CD14-positive monocyte (primary cell): ENCODE results near the gene KAZN. TPM values are rescaled to one million over a fixed set of nuclear protein-coding genes. Genes with fewer than 3 reads are reported as not detected.

Experiments used
- DNase-seq, 3 donors: peaks; one replicate each; pipeline ENCODE4 v3.0.0-alpha.2; 2011 to 2022
- H2AFZ ChIP-seq: 2 replicates; pipeline ENCODE4 v1.6.0; 2012; ENCODE audit warnings: mild to moderate bottlenecking, low read depth, low read length, inconsistent platforms; ENCODE audit not compliant: insufficient read depth, poor library complexity, severe bottlenecking
- H3K27ac ChIP-seq, 2 donors: 1 replicate in 1 of 2; 2 replicates in 1 of 2; pipeline ENCODE4 v1.5.1; 2012 to 2013; ENCODE audit warnings: low read length in 2 of 2, control low read depth in 1 of 2, inconsistent platforms in 1 of 2, low read depth in 1 of 2, mild to moderate bottlenecking in 1 of 2
- H3K27me3 ChIP-seq, 2 donors: one replicate each; pipeline versions ENCODE4 v1.6.0 to v1.6.1; 2011 to 2013; ENCODE audit warnings: low read length in 2 of 2; ENCODE audit not compliant: control insufficient read depth in 2 of 2, insufficient read depth in 2 of 2
- H3K36me3 ChIP-seq, 2 donors: replicated peaks in 1 of 2; 1 replicate in 1 of 2; 2 replicates in 1 of 2; pipeline versions ENCODE4 v1.5.1 to v1.6.1; 2012 to 2013; ENCODE audit warnings: low read length in 2 of 2, control low read depth in 1 of 2, inconsistent platforms in 1 of 2, mild to moderate bottlenecking in 1 of 2; ENCODE audit not compliant: insufficient read depth in 2 of 2, control insufficient read depth in 1 of 2
- H3K4me1 ChIP-seq, 2 donors: 1 replicate in 1 of 2; 2 replicates in 1 of 2; pipeline versions ENCODE4 v1.5.1 to v1.6.1; 2012 to 2013; ENCODE audit warnings: low read length in 2 of 2, control low read depth in 1 of 2, inconsistent platforms in 1 of 2, mild to moderate bottlenecking in 1 of 2, moderate library complexity in 1 of 2; ENCODE audit not compliant: insufficient read depth in 2 of 2, control insufficient read depth in 1 of 2
- H3K4me2 ChIP-seq: replicated peaks from 2 replicates; pipeline ENCODE3; 2012; ENCODE audit warnings: low read length, moderate library complexity, mild to moderate bottlenecking; ENCODE audit not compliant: poor library complexity, severe bottlenecking; ENCODE audit errors: extremely low read depth
- H3K4me3 ChIP-seq, 3 experiments: fragments of 200-600 bp in 1 of 3; sonication (generic) in 1 of 3; replicated peaks in 1 of 3; 1 replicate in 2 of 3; 2 replicates in 1 of 3; pipeline ENCODE4 v1.5.1; 2011 to 2013; ENCODE audit warnings: low read length in 3 of 3, mild to moderate bottlenecking in 3 of 3, control low read depth in 2 of 3, low read depth in 2 of 3, inconsistent platforms in 1 of 3, moderate library complexity in 1 of 3
- H3K79me2 ChIP-seq: 2 replicates; pipeline ENCODE4 v1.6.0; 2012; ENCODE audit warnings: mild to moderate bottlenecking, control low read depth, inconsistent platforms, low read length, moderate library complexity; ENCODE audit not compliant: insufficient read depth
- H3K9ac ChIP-seq: 2 replicates; pipeline ENCODE4 v1.6.0; 2017; ENCODE audit warnings: low read length, mild to moderate bottlenecking; ENCODE audit not compliant: insufficient read depth, poor library complexity, severe bottlenecking
- H3K9me3 ChIP-seq, 2 donors: replicated peaks in 1 of 2; 1 replicate in 1 of 2; 2 replicates in 1 of 2; pipeline versions ENCODE4 v1.5.1 to v1.6.1; 2012 to 2013; ENCODE audit warnings: low read length in 2 of 2, control low read depth in 1 of 2; ENCODE audit not compliant: control insufficient read depth in 1 of 2, insufficient read depth in 1 of 2
- H4K20me1 ChIP-seq: 2 replicates; pipeline ENCODE4 v1.6.0; 2012; ENCODE audit warnings: mild to moderate bottlenecking, low read length, control low read depth, moderate library complexity; ENCODE audit not compliant: insufficient read depth
- H3K27ac Mint-ChIP-seq, 7 donors: one replicate each; pipeline ENCODE4 v1.8.0; 2020; ENCODE audit warnings: mild to moderate bottlenecking in 7 of 7, mixed read lengths in 7 of 7, moderate library complexity in 6 of 7, inconsistent platforms in 2 of 7
- H3K27me3 Mint-ChIP-seq, 3 donors: one replicate each; pipeline ENCODE4 v1.8.0; 2021 to 2022; ENCODE audit warnings: low read depth in 3 of 3, mild to moderate bottlenecking in 3 of 3, mixed read lengths in 3 of 3, moderate library complexity in 3 of 3, inconsistent platforms in 1 of 3
- H3K36me3 Mint-ChIP-seq, 2 donors: one replicate each; pipeline ENCODE4 v1.8.0; 2020; ENCODE audit warnings: mixed read lengths in 2 of 2, inconsistent platforms in 1 of 2, mild to moderate bottlenecking in 1 of 2
- H3K4me1 Mint-ChIP-seq: one replicate; pipeline ENCODE4 v1.8.0; 2020; ENCODE audit warnings: mild to moderate bottlenecking, mixed read lengths
- H3K4me3 Mint-ChIP-seq, 2 donors: one replicate each; pipeline ENCODE4 v1.8.0; 2020; ENCODE audit warnings: mild to moderate bottlenecking in 2 of 2, mixed read lengths in 2 of 2, moderate library complexity in 1 of 2
- H3K9me3 Mint-ChIP-seq, 7 donors: one replicate each; pipeline ENCODE4 v1.8.0; 2020 to 2022; ENCODE audit warnings: mixed read lengths in 7 of 7, mild to moderate bottlenecking in 6 of 7, moderate library complexity in 6 of 7, inconsistent platforms in 2 of 7
- CTCF ChIP-seq: fragments of 200-600 bp; IDR thresholded peaks from one replicate; pipeline ENCODE4 v1.8.0; 2022; ENCODE audit warnings: antibody characterized with exemption, mild to moderate bottlenecking
- WGBS: methylation state at CpG from one replicate; pipeline ENCODE4 v1.1.5; 2013; ENCODE audit warnings: missing lambda C conversion rate; ENCODE audit not compliant: insufficient coverage; 5-methylcytosine and 5-hydroxymethylcytosine counted together
- intact Hi-C, 2 donors: fragments of 100-400 bp; cut with micrococcal nuclease; formaldehyde crosslinking; loops; one replicate each; pipeline versions ENCODE4 v1.15.0 to v1.15.1; 2023
- polyA plus RNA-seq, 3 donors: library from polyadenylated mRNA; depleted of rRNA in 1 of 3; unstranded in 2 of 3; stranded (reverse) in 1 of 3; fragments of 300-500 nt in 2 of 3; fragments of >200 nt in 1 of 3; fragmentation: Illumina TruSeq in 2 of 3; gene quantifications; 1 replicate in 2 of 3; 2 replicates in 1 of 3; pipeline ENCODE4 v1.2.3, GENCODE V29; 2012 to 2021

Gene KAZN
- polyA plus RNA-seq, 3 donors = not detected

DNA sequence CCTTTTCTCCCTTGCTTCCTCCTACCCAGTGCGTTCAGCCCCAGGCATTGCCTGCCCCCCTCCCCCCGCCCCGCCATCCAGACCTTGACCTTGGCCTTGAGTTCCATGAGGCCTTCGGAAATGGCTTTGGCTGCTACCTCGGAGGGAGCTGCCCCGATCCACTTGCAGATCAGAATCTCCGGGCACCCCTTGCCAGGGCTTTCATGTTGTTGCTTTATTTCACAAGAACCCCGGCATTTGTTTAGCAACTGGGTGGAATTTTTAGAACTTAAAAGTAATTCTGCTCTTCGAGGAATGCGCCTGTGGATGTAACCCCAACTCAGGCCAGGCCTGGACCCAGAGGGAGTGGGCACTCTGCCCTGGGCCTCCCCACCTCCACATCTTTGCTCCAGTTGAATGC lies 401.0 kb downstream of the KAZN start:
- TF ChIP-seq CTCF = no peak
- Histone ChIP-seq H4K20me1 (no peaks in the 10 kb centered on the region), H3K36me3 (no peaks in the 10 kb centered on the region), H3K27ac (no peak overlapping the region), H3K4me1 (peaks cover 0 to 2% of the 10 kb centered on the region in 2 donors), H3K27me3 (no peaks in the 10 kb centered on the region), H3K4me3 (no peak overlapping the region), H3K79me2 (no peaks in the 10 kb centered on the region), H3K9ac (no peak overlapping the region), H3K9me3 (no peaks in the 10 kb centered on the region), H2AFZ (no peak overlapping the region), H3K4me2 (no peak overlapping the region)
- intact Hi-C loops = no loop called here
- no peak overlapping the region for H3K4me3 Mint-ChIP-seq
- H3K27ac Mint-ChIP-seq = no peak overlapping the region
- H3K27me3 Mint-ChIP-seq = peaks cover 3 to 6% (median 6%) of the 10 kb centered on the region in 3 donors
- peaks cover 2% of the 10 kb centered on the region for H3K4me1 Mint-ChIP-seq
- DNase-seq = no peak
- no peaks in the 10 kb centered on the region for H3K36me3 Mint-ChIP-seq
- no peaks in the 10 kb centered on the region for H3K9me3 Mint-ChIP-seq
- 96% methylated on average over 4 of the region's 10 CpGs for WGBS

DNA sequence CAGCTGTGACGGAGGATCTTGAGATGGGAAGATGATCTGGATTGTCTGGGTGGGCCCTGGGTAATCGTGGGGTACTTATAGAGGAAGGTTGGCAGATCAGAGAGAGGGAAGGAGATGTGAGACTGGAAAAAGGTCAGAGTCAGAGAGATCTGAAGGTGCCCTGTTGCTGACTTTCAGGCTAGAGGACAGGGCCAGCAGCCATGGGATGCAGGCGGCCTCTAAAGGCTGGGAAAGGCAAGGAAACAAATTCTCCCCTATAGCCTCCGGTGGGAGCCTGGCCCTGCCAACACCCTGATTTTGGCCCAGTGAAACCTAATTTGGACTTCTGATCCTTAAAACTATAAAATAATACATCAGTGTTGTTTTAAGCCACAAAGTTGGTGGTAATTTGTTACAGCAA lies 401.5 kb downstream of the KAZN start:
- no peak overlapping the region for H2AFZ ChIP-seq
- H4K20me1 ChIP-seq = no peaks in the 10 kb centered on the region
- no peak overlapping the region for H3K4me3 ChIP-seq
- DNase-seq = no peak
- H3K4me1 ChIP-seq = peaks cover 0 to 2% of the 10 kb centered on the region in 2 donors
- H3K4me3 Mint-ChIP-seq = no peak overlapping the region
- no peaks in the 10 kb centered on the region for H3K27me3 ChIP-seq
- no peaks in the 10 kb centered on the region for H3K9me3 Mint-ChIP-seq
- no peaks in the 10 kb centered on the region for H3K36me3 Mint-ChIP-seq
- no peak for TF ChIP-seq CTCF
- H3K79me2 ChIP-seq = no peaks in the 10 kb centered on the region
- no peak overlapping the region for H3K9ac ChIP-seq
- peaks cover 3 to 6% (median 6%) of the 10 kb centered on the region in 3 donors for H3K27me3 Mint-ChIP-seq
- 89% methylated on average over 3 of the region's 4 CpGs for WGBS
- H3K9me3 ChIP-seq = no peaks in the 10 kb centered on the region
- no peak overlapping the region for H3K4me2 ChIP-seq
- peaks cover 2% of the 10 kb centered on the region for H3K4me1 Mint-ChIP-seq
- intact Hi-C loops = no loop called here
- no peaks in the 10 kb centered on the region for H3K36me3 ChIP-seq
- no peak overlapping the region for H3K27ac Mint-ChIP-seq
- H3K27ac ChIP-seq = no peak overlapping the region
